GM12891 (cell line): ENCODE data around the gene PATZ1.

Experiments used
- POLR2A ChIP-seq: IDR thresholded peaks from 2 replicates; pipeline ENCODE4 v1.6.1; 2011; ENCODE audit warnings: low read depth, low read length, control low read depth
- POLR2AphosphoS5 ChIP-seq: IDR thresholded peaks from 2 replicates; pipeline ENCODE4 v1.6.1; 2011; ENCODE audit warnings: low read depth, low read length, control low read depth
- POU2F2 ChIP-seq: IDR thresholded peaks from 2 replicates; pipeline ENCODE4 v1.6.1; 2011; ENCODE audit warnings: low read depth, mild to moderate bottlenecking, control low read depth, low read length, moderate library complexity
- TAF1 ChIP-seq: IDR thresholded peaks from 2 replicates; pipeline ENCODE4 v1.6.1; 2011; ENCODE audit warnings: low read depth, low read length, control low read depth

- no peak for TF ChIP-seq POLR2A
- TF ChIP-seq TAF1 = no peak
- TF ChIP-seq POLR2AphosphoS5 = no peak
- no peak for TF ChIP-seq POU2F2
Measured at GRCh38 chr22:31327806-31328543, 18.2 kb downstream of the PATZ1 start.
